HG03097 (cell line): ENCODE results near the gene KDR.

Experiments
- ATAC-seq: cut with Tn5 transposase; IDR thresholded peaks from one replicate; pipeline ENCODE4 v1.9.1; 2021; ENCODE audit not compliant: unreplicated experiment, low FRiP score

KDR gene

DNA sequence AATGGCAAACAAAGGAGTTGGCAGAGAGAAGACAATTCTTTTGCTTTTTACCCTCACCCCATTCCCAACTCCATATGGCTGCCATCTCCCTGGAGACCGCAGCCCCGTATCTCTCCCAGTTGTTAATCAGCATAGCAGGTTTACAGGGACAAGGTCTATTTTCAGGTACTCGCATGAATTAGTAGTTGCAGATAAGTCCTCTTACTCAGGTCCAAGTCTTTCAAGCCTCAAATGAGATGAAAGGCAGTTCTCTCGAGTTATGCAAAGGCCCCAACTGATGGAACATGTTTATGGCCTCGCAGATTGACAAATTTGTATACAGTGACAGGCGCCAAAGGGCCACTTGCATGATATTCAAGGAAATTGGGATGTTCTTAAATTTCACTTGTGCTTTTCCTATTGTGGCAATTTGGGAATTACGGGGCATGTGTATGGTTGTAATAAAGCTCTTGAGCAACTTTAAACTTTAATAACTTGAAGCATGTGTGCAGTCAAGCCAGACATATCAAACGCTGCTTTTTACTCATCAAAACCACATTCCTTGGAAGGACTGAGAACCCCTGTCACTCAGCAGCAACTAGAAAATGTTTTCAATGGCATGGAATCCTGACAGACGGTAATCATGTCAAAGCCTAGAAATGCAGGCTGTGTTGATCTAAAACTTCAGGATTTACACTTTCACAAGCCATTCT lies 45.1 kb downstream of the KDR start:
- ATAC-seq, result no peak

GRCh38 chr4:55079451-55080173 lies 45.8 kb downstream of the KDR start:
- ATAC-seq, result no peak

DNA sequence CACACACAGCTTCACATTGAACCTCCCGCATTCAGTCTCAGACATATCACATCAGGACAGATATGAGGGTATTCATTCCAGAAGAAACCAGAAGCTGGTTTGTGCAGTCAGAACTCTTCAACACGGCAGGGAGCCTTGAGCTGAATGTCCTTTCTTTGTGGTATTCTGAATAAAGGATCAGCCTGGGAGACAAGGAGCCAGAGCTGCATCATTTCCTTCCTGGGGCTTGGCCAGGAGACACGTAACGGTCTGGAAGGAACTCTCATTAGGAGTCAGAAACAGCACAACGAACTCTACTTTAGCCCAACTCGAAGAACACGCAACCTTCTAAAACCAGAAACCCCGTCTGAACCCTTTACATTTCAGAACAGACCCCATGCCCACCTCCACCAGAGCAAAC lies 46.4 kb downstream of the KDR start:
- ATAC-seq, result no peak

DNA sequence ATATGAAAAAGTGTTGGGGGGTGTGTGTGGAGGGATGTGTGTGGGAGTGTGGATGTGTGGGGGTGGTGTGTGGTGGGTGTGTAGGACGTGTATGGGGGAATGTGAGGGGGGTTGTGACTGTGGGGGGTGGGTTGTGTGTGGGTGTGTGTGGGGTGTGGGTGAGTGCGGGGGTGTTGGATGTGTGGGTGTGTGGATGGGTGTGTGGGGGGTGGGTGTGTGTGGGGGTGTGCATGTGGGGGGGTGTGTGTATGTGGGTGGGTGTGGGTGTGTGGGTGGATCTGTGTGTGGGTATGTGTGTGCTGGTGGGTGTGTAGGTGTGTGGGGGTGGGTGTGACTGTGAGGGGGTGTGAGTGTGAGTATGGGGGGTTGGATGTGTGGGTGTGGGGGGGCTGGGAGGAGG lies 47.8 kb downstream of the KDR start:
- no peak for ATAC-seq

- no peak for ATAC-seq
Measured at GRCh38 chr4:55075823-55076716, 49.3 kb downstream of the KDR start.

DNA sequence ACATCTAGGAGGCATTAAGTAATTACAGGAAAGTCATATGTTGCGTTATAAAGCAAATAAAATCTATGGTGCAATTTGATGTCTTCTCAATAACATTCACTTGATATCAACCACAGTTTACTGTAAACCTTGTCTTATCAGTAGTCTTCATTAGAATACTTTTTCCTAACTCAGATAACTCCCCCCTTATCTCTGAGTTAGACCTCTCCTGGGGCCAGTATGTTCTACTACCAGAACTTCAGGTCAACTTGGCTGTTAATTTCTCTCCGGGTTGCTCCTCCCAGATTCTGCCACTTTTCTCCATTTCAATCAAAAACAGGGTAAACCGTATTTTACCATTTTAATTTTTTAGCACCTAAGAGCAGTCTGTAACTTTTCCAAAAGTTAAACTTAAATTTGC lies 50.0 kb downstream of the KDR start:
- no peak for ATAC-seq

- ATAC-seq, result no peak
Measured at GRCh38 chr4:55074386-55074785, 51.0 kb downstream of the KDR start.

- no peak for ATAC-seq
Measured at GRCh38 chr4:55071951-55072350, 53.4 kb downstream of the KDR start.

GRCh38 chr4:55069248-55069647 lies 56.1 kb downstream of the KDR start:
- ATAC-seq, result no peak

DNA sequence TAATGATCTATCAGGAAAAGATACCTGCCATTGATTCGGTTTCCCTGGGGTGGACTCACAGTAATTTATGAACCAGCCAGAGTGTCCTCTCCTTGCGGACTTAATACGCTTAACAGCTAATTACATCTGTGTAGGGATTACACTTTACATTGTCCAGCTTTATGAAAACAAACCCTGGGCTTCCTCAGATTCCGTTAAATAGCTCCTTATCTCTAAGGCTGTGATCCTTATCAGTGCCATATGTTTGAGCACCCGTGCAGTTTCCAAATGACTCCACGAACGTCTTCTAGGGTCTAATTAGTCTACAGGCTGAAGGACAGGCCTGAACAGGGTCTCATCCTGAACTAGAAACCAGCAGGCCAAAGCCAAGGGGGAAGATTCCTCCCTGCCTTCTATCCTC lies 56.9 kb downstream of the KDR start:
- ATAC-seq, result no peak

DNA sequence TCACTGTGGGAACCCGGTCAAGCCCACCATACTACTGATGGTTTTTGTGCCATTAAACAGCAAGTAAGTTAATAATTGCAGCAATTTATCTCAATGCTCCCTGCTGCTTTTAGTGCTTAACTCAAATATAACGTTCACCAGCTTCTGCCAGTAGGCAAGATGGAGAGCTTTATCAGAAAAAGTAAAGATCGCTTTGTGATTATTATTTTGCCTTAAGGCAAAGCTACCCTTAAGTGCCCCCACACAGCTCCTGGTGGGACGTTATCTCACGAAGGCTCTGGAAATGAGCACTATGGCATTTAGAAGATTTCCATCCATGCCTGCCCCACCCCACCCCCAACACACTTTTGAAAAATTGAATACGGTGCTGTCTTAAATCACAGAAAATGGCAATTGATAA lies 59.4 kb downstream of the KDR start:
- no peak for ATAC-seq

GRCh38 chr4:55055529-55055928 lies 69.9 kb downstream of the KDR start:
- ATAC-seq, result no peak

DNA sequence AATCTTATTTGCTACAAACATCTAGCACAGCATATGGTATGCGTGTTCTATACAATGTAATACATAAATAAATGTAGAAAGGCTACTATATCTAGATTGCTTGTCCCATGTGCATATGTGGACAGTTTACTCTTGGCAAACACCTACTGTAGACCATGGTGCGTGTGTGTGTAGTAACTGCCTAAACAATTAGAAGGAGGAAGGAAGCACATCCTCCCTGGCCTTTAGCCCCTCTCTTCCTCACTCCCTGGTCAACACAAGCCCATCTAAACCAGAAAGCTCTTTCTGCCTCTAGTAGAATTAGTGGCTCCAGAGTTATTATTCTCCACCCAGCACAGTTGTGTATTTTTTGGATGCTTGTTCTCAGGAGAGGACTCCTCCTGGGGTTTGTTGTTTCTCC lies 73.9 kb downstream of the KDR start:
- ATAC-seq, result no peak

GRCh38 chr4:55050418-55050950 lies 74.9 kb downstream of the KDR start:
- ATAC-seq, result no peak

- ATAC-seq, result no peak
Measured at GRCh38 chr4:55038176-55038890, 87.1 kb downstream of the KDR start.

GRCh38 chr4:55037728-55038127 lies 87.7 kb downstream of the KDR start:
- no peak for ATAC-seq

GRCh38 chr4:55036405-55036804 lies 89.0 kb downstream of the KDR start:
- no peak for ATAC-seq

DNA sequence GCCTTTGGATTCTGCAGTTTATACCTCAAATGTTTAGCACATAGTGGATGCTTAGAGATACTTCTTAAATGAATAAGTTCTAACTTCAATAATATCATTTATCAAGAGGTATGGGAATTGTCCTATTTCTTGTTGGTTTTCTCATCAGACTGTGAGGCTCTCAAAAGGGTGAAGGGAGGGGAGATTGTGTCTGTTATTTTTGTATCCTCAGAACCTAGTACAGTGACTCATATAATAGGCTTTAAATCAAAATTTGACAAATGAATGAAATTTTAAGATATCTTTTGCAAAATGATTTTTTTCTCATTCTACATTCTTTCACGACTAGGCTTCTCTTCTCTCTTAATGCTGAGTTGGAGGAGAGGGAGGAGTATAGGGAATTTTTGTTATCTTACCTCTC lies 89.5 kb downstream of the KDR start:
- no peak for ATAC-seq

DNA sequence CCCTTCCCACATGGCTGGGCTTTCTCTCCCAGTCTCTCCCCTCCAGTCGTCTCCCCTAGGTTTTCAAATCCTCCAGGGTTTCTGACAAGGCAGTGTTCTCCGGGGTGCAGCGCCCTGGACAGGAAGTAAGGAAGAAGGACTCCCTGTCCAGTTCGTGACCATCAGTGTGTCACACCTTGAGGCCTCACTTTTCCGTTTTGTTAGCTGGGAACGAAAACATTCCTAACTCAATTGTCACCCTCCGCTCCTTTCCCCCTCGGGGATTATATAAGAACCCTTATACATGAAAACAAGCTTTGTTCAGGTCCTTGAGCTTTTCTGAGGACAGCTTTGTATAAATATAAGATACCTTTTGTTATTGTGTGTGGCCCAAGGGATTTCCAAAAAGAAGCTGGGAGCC lies 92.1 kb downstream of the KDR start:
- ATAC-seq, result no peak

DNA sequence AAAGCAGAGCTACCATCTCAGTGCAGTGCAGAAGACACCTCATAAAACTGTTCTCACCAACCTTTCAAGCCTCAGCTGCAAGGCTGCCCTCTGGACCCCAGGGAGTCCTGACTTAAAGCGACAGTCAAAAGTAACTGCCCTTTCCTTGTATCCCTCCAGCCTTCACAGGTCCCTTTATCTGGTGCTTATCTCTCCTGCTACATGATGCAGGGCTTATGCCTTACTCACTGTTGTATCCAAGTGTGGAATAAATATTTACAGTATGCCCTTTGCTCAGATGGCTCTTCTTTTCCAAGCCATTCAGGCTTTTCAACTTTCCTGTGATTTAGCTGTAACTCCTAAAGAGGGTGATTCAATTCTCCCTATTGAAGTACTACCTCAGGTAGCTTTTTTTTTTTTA lies 92.6 kb downstream of the KDR start:
- ATAC-seq, result no peak

DNA sequence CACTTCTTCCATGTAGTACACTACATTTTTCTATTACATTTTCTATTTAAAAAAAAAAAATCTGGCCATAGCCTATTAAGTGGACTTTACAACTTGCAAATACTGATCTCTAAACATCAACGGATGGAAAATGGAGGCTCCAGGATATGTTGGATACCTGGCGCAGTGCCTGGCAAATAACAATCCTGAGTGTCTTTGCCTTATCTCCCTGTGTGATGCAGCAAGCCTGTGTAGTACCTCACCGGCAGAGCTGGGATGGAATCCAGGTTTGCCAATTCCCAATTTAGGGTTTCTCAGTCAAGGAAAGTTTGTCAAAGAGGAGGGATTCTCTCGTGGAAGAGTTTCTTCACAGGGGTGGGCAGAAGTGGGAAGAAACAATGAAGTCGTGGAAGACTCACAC lies 93.2 kb downstream of the KDR start:
- no peak for ATAC-seq
